HG03565 (cell line): ENCODE measurements around the gene ZNF28.
A peak's percentile ranks its signal among the peaks of the same experiment; 100 is the strongest.
"Not testable (repeated sequence)": the region's sequence is repeated elsewhere in the genome, so short reads cannot be mapped to it uniquely, and the experiment has no call there.

Experiments used
- ATAC-seq: cut with Tn5 transposase; IDR thresholded peaks from one replicate; pipeline ENCODE4 v1.9.1; 2021; ENCODE audit warnings: mild to moderate bottlenecking, moderate library complexity; ENCODE audit not compliant: unreplicated experiment

The ZNF28 gene

DNA sequence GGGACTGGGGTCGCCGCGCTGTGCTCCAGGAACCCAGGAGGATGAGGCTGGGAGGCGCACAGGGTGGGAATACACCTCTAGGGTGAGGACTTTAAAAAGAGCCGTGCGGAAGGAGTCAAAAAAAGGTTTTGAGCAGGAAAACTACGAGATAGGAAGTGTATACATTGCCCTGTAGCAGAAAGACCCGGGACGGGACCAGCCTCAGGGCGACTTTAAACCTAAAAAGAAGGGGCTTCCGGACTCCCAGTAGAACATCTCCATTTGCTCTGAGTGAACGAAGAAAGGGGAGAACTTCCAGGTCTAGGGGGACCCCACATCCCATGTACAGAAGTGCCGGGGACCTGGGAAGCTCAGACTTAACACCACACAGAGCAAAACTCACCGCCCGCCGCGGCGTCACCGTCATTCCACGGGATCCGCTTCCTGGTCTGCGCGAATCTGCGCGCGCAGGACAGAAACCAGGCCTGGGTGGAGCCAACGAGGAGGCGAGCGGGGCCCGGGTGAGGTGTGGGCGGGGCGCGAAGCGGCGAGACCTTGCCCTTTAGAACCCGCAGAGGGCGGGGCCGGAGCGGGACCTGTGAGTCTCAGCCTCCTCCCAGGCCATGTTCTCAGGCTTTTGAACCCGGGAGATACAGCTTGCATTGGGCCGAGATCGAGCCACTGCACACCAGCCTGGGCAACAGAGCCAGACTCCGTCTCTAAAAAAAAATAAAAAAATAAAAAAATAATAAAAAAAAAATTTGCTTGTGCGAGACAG, at the start of gene ZNF28:
TSS of gene ZNF28 (minus strand) at position 430 of the 757 bp plus-strand sequence. CDS start 3,675 bp downstream, outside the sequence.
- peak; percentile 90 for ATAC-seq

DNA sequence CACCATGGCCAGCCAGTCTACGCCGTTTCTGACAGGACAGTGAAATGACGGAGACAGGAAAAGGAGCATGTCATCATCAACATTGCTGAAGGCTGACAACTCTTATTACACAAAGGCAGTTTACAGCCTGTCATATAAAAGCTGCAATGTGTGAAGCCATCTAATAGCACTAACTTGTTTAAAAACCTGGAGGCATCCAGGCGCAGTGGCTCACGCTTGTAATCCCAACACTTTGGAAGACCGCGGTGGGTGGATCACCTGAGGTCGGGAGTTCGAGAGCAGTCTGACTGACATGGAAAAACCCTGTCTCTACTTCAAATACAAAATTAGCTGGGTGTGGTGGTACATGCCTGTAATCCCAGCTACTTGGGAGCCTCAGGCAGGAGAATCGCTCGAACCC, 46.6 kb upstream of the ZNF28 start:
- not testable (repeated sequence) for ATAC-seq

DNA sequence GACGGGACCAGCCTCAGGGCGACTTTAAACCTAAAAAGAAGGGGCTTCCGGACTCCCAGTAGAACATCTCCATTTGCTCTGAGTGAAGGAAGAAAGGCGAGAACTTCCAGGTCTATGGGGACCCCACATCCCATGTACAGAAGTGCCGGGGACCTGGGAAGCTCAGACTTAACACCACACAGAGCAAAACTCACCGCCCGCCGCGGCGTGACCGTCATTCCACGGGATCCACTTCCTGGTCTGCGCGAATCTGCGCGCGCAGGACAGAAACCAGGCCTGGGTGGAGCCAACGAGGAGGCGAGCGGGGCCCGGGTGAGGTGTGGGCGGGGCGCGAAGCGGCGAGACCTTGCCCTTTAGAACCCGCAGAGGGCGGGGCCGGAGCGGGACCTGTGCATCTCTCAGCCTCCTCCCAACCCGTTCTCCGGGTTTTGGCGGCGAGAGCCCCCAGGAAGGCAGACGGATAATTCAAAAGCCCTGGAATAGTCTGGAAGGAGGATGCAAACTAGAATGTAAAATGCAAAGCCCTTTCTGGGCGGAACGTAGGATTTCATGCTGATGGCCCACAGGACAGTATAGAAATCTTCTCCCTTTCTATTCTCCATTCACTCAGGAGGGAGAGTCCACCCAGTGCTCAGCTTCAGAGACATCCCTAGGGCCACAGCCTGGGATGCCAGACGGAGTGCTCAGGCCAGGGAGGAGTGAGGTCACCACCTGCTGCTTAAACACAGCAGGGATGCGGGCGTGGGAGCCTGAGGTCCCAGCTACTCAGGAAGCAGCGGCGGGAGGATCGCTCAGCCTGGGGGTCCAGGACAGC, 36.2 kb upstream of the ZNF28 start, which contains the start of gene ZNF468:
TSS of gene ZNF468 (minus strand) at position 242 of the 814 bp plus-strand sequence. CDS start 3,347 bp downstream, outside the sequence.
- ATAC-seq, result peak; percentile 94

DNA sequence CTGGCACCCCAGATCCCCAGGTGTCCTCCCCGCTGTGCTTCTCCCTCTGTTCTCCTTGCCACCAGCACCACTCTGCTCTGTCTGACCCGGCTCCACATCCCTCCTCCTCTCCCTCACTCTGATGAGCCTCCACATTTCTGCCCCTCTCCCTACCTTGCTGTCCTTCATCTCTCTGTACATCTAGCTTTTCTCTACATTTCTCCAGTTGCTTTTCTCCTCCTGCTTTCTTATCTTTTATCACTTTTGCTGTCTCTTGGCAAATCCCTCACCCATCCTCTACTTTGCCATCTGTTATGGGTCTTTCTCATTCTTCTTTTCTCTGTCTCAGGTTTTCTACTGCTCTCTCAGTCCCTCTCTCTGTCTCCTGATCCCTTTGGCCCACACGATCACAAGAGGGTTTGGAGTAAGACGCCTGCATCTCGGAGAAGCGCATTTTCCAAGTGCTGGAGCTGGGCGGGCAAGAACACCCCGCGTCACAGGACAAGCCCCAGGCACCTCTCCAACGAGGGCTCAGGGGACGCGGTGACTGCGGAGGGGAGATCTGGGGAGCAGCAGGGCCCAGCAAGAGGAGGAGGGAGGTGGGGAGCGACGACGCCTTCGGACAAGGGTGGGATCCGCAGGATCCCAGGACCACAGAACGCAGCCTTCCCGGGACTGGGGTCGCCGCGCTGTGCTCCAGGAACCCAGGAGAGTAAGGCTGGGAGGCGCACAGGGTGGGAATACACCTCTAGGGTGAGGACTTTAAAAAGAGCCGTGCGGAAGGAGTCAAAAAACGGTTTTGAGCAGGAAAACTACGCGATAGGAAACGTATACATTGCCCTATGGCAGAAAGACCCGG, 35.3 kb upstream of the ZNF28 start:
- ATAC-seq, result not testable (repeated sequence)

DNA sequence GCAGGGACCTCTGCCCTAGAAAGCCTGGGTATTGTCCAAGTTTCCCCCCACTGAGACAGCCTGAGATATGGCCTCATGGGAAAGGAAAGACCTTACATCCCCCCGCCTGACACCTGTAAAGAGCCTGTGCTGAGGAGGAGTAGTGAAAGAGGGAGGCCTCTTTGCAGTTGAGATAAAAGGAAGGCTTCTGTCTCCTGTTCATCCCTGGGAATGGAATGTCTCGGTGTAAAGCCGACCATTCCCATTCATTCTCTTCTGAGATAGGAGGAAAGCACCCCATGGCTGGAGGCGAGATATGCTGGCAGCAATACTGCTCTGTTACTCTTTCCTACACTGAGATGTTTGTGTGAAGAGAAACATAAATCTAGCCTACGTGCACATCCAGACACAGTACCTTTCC, 25.9 kb upstream of the ZNF28 start:
- ATAC-seq, result not testable (repeated sequence)

DNA sequence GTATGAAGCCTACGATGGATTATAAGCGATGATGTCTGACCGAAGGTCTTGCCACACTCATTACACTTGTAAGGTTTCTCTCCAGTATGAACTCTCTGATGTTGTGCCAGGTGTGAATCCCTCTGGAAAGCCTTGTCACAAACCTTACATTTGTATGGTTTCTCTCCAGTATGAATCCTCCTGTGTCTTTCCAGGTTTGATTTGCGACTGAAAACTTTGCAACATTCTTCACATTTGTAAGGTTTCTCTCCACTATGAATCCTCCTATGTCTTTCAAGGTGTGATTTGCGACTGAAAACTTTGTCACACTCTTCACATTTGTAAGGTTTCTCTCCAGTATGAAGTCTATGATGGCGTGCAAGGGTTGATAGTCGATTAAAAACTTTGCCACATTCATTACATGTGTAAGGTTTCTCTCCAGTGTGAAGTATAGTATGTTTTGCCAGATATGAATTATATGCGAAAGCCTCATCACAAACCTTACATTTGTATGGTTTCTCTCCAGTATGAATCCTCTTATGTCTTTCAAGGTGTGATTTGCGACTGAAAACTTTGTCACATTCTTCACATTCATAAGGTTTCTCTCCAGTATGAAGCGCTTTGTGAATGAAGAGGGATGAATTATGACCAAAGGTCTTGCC, 19.5 kb upstream of the ZNF28 start:
- not testable (repeated sequence) for ATAC-seq

DNA sequence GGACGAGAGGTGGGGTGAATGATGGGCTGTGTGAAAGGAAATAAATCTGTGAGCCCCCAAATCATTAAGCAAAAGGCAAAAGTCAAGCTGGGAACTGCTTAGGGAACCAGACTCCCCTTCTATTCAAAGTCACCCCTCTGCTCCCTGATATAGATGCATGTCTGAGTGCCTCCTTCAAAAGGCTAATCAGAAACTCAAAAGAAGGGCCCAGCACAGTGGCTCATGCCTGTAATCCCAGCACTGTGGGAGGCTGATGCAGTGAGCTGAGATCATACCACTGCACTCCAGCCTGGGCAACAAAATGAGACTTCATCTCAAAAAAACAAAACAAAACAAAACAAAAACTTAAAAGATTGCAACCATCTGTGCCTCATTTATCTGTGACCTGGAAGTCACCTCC, 12.9 kb upstream of the ZNF28 start:
- ATAC-seq, result not testable (repeated sequence)

DNA sequence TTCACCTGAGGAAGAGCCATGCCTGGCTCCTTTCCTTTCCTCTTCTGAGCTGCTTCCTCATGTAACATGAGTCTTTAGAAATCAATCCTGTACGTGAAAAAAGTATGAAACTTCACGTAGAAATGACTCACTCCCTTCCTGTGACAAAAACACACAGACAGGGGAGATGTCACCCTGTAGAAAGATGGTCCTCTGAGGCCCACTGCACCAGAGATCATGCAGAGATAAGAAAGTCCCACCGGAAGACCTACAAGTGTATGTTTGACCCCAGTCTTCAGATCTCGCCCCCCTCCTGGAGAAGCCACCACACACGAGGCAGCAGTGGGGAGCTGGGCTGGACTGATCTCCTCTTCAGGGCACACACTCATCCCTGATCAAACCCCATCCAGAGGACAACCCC, 12.1 kb upstream of the ZNF28 start:
- ATAC-seq, result not testable (repeated sequence)

DNA sequence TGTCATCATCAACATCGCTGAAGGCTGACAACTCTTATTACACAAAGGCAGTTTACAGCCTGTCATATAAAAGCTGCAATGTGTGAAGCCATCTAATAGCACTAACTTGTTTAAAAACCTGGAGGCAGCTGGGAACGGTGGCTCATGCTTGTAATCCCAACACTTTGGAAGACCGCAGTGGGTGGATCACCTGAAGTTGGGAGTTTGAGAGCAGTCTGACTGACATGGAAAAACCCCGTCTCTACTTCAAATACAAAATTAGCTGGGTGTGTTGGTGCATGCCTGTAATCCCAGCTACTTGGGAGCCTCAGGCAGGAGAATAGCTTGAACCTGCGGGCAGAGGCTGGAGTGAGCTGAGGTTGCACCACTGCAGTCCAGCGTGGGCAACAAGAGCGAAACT, 8.4 kb upstream of the ZNF28 start:
- not testable (repeated sequence) for ATAC-seq

DNA sequence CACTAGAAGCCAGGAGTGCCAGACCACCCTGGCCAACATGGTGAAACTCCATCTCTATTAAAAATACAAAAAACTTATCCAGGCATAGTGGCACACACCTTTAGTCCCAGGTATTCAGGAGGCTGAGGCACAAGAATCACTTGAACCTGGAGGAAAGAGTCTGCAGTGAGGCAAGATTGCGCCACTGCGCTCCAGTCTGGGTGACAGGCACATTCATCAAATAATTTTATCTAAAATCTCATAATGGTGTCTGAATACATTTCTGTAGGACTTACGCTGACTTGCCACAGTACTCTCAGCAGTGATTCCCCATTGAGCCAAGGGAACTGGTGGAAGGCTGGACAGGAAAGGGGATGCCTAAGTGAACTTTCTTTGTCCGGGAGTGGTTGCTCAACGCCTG, 4.3 kb upstream of the ZNF28 start:
- no peak for ATAC-seq

DNA sequence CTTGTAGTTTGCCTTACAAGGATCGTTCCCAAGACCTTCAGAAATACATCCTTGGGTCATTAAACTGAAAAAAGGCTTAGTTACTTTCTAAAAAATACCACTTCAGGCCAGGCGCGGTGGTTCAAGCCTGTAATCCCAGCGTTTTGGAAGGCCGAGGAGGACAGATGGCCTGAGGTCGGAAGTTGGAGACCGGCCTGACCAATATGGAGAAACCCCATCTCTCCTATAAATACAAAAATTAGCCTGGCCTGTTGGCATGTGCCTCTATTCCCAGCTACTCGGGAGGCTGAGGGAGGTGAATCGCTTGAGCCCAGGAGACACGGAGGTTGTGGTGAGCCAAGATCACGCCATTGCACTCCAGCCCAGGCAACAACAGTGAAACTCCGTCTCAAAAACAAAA, 2.2 kb upstream of the ZNF28 start:
- no peak for ATAC-seq

DNA sequence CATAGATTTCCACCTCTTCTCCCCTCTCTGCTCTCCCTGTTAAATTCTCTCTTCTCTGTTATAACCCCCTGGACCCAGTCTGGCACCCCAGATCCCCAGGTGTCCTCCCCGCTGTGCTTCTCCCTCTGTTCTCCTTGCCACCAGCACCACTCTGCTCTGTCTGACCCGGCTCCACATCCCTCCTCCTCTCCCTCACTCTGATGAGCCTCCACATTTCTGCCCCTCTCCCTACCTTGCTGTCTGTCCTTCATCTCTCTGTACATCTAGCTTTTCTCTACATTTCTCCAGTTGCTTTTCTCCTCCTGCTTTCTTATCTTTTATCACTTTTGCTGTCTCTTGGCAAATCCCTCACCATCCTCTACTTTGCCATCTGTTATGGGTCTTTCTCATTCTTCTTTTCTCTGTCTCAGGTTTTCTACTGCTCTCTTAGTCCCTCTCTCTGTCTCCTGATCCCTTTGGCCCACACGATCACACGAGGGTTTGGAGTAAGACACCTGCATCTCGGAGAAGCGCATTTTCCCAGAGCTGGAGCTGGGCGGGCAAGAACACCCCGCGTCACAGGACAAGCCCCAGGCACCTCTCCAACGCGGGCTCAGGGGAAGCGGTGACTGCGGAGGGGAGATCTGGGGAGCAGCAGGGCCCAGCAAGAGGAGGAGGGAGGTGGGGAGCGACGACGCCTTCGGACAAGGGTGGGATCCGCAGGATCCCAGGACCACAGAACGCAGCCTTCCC, 795 bp downstream of the ZNF28 start:
- ATAC-seq, result not testable (repeated sequence)

DNA sequence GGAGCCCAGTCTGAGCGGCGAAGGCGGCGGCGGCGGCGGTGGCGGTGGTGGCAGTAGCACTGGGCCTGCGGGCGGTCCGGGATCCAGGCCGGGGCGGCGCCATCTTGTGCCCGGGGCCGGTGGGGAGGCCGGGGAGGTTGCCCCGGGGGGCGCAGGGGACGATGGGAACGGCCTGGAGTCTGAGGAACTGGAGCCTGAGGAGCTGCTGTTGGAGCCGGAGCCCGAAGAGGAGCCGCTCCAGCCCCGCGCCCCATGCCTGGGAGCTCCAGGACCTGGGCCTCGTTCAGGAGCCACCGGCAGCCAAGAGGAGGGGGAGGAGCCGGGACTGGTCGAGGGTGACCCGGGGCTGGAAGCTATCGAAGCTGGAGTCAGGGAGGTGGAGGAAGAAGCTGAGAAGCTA, 11.6 kb downstream of the ZNF28 start:
- no peak for ATAC-seq

DNA sequence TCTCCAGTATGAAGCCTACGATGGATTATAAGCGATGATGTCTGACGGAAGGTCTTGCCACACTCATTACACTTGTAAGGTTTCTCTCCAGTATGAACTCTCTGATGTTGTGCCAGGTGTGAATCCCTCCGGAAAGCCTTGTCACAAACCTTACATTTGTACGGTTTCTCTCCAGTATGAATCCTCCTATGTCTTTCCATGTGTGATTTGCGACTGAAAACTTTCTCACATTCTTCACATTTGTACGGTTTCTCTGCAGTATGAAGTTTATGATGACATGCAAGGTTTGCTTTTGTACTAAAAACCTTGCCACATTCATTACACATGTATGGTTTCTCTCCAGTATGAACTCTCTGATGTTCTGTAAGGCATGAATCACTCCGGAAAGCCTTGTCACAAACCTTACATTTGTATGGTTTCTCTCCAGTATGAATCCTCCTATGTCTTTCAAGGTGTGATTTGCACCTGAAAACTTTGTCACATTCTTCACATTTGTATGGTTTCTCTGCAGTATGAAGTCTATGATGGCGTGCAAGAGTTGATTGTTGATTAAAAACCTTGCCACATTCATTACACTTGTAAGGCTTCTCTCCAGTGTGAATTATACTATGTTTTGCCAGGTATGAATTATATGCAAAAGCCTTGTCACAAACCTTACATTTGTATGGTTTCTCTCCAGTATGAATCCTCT, 21.3 kb downstream of the ZNF28 start:
- not testable (repeated sequence) for ATAC-seq

DNA sequence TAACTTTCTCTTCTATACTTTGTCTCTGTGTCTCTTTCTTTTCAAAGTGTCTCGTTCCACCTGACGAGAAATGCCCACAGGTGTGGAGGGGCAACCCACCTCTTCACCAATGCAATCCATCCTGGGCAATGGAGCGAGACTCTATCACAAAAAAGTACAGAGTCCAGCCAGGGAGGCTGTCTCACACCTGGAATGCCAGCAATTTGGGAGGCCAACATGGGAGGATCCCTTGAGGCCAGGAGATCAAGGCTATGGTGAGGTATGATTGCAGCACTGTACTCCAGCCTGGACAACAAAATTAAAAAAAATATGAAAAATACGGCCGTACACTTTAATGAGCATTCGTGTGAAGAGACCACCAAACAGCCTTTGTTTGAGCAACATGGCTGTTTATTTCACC, 32.0 kb downstream of the ZNF28 start:
- no peak for ATAC-seq

DNA sequence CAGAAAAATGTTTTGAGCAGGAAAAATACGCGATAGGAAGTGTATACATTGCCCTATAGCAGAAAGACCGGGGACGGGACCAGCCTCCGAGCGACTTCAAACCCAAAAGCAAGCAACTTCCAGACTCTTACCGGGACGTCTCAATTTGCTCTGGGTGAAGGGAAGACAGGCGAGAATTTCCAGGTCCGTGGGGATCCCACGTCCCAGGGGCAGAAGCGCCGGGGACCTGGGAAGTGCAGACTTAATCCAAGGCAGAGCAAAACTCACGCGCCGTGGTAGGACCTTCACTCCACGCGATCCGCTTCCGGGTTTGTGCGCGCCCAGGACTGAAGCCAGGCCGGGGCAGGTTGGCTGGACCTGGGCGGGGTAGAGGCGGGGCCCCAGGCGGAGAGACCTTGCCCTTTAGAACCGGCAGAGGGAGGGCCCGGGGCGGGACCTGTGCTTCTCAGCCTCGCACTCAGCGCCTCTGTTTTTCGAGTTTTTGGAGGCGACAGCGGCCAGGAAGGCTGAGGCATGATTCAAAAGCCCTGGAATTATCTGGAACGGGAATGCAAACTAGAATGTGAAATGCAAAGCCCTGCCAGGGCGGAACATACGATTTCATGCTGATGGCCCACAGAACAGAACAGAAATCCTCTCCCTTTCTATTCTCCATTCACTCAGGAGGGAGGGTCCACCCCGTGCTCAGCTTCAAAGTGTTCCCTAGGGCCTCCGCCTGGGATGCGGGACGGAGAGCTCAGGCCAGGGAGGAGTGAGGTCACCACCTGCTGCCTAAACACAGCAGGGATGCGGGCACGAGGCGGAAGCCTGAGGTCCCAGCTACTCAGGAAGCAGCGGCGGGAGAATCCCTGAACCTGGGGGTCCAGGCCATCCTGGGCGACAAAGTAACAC, 34.7 kb downstream of the ZNF28 start, which contains the start of gene ZNF600:
TSS of gene ZNF600 (minus strand) at position 328 of the 891 bp plus-strand sequence. CDS start 7,903 bp downstream, outside the sequence.
- ATAC-seq, result peak; percentile 68

DNA sequence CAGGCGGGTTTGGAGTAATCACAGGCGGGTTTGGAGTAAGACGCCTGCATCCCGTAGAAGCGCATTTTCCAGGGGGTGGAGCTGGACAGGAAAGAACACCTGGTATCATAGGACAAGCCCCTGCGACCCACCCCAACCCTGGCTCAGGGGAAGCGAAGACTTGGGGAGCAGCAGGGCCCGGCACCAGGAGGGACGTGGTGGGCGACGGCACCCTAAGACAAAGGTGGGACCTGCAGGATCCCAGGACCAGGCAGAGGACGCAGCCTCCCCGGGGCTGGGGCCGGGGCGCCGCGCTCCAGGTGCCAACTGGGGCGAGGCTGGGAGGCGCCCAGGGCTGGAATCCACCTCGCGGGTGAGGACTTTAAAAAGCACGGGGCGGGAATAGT, 35.4 kb downstream of the ZNF28 start:
- ATAC-seq, result peak; percentile 13

DNA sequence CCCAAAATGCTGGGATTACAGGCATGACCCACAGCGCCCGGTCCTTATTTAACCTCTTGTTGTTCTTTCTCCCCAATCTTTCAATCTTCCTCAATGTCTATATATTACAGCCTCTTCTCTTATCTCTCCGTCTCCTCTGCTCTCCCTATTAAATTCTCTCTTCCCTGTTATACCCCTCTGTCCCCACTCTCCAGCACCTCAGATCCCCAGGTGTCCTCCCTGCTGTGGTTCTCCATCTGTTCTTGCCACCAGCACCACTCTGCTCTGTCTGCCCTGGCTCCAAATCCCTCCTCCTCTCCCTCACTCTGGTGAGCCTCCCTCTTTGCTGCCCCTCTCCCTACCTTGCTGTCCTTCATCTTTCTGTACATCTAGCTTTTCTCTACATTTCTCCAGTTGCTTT, 35.9 kb downstream of the ZNF28 start:
- no peak for ATAC-seq
